ENCODE data around the gene TCEAL8.

- no peak for TF ChIP-seq CTCF (IDR thresholded peaks at IDR 0.05 in 4 of 5, conservative IDR thresholded peaks at IDR 0.05 in 1 of 5)
- no peak for TF ChIP-seq POLR2A (IDR thresholded peaks at IDR 0.05)
Measured at GRCh38 chrX:103250977-103251376, 4.0 kb downstream of the TCEAL8 start.

Data from gastrocnemius medialis (tissue), 4 donors.